Esophagus muscularis mucosa (tissue), 3 donors: ENCODE measurements around the gene ADGRB2.

Source experiments
- POLR2A ChIP-seq: fragments of 450-650 bp; IDR thresholded peaks from one replicate; pipeline ENCODE4 v1.6.1; 2017; ENCODE audit warnings: antibody characterized with exemption, moderate library complexity, mild to moderate bottlenecking, low read depth
- POLR2AphosphoS5 ChIP-seq, 2 donors: sonication (generic); formaldehyde crosslinking; IDR thresholded peaks; one replicate each; pipeline ENCODE4 v1.6.1; 2017; ENCODE audit warnings: antibody characterized with exemption in 2 of 2
- TF ChIP-seq, protein P1 (sequence below), 3 experiments: fragments of 200-600 bp in 2 of 3; fragments of 450-650 bp in 1 of 3; sonication (generic) in 2 of 3; IDR thresholded peaks; one replicate each; pipeline ENCODE4 v1.5.1; 2017 to 2019; ENCODE audit warnings: antibody characterized with exemption in 3 of 3, mild to moderate bottlenecking in 2 of 3, moderate library complexity in 1 of 3

DNA sequence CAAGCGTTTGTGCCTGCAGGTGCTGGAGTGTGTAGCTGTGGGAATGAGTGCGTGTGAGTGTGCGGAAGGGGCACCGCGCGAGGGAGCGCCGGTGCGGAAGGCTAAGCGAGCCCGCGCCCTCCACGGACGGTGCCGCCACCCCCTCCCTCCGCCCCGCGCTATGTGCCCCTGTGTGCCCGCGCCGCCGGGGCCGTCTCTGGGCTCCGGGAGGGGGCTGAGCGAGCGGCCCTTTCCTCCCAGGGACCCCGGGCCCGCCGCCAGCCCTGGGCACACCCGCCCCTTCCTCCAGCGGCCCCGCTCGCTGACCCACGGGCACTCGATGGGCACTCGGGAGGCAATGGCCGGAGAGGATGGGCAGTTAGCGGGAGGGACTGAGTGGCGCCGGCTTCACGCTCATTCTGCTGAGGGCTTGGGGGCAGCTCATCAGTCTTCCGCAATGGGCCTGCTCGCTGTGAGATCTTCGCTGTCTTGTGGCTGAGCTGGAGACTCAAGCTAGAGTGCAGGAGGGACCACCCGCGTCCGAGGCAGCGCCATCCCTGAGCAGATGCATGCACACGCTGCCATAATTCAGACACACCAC is 8.6 kb upstream of the ADGRB2 start:
- no peak for TF ChIP-seq POLR2A
- TF ChIP-seq, protein P1, sequence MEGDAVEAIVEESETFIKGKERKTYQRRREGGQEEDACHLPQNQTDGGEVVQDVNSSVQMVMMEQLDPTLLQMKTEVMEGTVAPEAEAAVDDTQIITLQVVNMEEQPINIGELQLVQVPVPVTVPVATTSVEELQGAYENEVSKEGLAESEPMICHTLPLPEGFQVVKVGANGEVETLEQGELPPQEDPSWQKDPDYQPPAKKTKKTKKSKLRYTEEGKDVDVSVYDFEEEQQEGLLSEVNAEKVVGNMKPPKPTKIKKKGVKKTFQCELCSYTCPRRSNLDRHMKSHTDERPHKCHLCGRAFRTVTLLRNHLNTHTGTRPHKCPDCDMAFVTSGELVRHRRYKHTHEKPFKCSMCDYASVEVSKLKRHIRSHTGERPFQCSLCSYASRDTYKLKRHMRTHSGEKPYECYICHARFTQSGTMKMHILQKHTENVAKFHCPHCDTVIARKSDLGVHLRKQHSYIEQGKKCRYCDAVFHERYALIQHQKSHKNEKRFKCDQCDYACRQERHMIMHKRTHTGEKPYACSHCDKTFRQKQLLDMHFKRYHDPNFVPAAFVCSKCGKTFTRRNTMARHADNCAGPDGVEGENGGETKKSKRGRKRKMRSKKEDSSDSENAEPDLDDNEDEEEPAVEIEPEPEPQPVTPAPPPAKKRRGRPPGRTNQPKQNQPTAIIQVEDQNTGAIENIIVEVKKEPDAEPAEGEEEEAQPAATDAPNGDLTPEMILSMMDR (IDR thresholded peaks at IDR 0.05): no peak
- TF ChIP-seq POLR2AphosphoS5 (IDR thresholded peaks at IDR 0.05): no peak
